ENCODE data around the gene NDRG3. TPM values are rescaled to one million over a fixed set of nuclear protein-coding genes. Genes with fewer than 3 reads are reported as not detected.

NDRG3 gene
- polyA plus RNA-seq, 1 of the 3 experiments (the other 2 are of a cell fraction) = 20.5 TPM

- no peak for TF ChIP-seq REST (IDR thresholded peaks at IDR 0.05; ENCODE audit: low read depth, low read length)
Measured at GRCh38 chr20:36628076-36628475, 117.8 kb downstream of the NDRG3 start (continued).

GRCh38 chr20:36624944-36625324 is 121.0 kb downstream of the NDRG3 start:
- 82% methylated on average over 2 of the region's 2 CpGs for WGBS (ENCODE audit: low lambda C conversion rate)
- Histone ChIP-seq H3K9ac (no peak overlapping the region), H3K9me2 (no peaks in the 10 kb centered on the region), H3K4me2 (no peak overlapping the region), H2AFZ (ENCODE audit: low read depth) (no peak overlapping the region), H3K27me3 (ENCODE audit: insufficient read depth) (no peaks in the 10 kb centered on the region), H3K4me3 (ENCODE audit: low read depth in 2 of 2, low read length in 1 of 2) (no peak overlapping the region), H3K27ac (ENCODE audit: low read depth in 2 of 2, low read length in 1 of 2) (no peak overlapping the region), H3F3A (replicated peaks; ENCODE audit: insufficient read depth) (no peaks in the 10 kb centered on the region), H3K9me3 (no peaks in the 10 kb centered on the region), H3K36me3 (replicated peaks in 1 of 2; ENCODE audit: control insufficient read depth in 1 of 2, insufficient read depth in 2 of 2, low read length in 1 of 2) (no peaks in the 10 kb centered on the region), H3K4me1 (ENCODE audit: control insufficient read depth in 1 of 2, insufficient read depth in 2 of 2, low read depth in 1 of 2, low read length in 1 of 2) (no peaks in the 10 kb centered on the region), H3K79me2 (ENCODE audit: insufficient read depth) (no peaks in the 10 kb centered on the region), H4K20me1 (ENCODE audit: insufficient read depth) (no peaks in the 10 kb centered on the region)
- CTCF ChIA-PET = interaction anchor here (0.6 to 2.2 kb wide), 2 partner anchors 13 to 15 kb away, joined by 3 to 9 read pairs; no protein-coding TSS in a partner anchor
- no peak for DNase-seq
- POLR2A ChIA-PET = no interaction called here
- TF ChIP-seq EP300 (IDR thresholded peaks at IDR 0.05; ENCODE audit: borderline replicate concordance in 1 of 2, low read depth in 1 of 2, low read length in 1 of 2) (no peak), TEAD4 (IDR thresholded peaks at IDR 0.05; ENCODE audit: borderline replicate concordance, insufficient read depth) (no peak), NFIC (IDR thresholded peaks at IDR 0.05; ENCODE audit: borderline replicate concordance) (no peak), POLR2AphosphoS5 (IDR thresholded peaks at IDR 0.05; ENCODE audit: low read depth, low read length) (no peak), RAD21 (IDR thresholded peaks at IDR 0.05; ENCODE audit: low read length) (no peak)

- CTCF ChIA-PET = interaction anchor here (0.6 to 2.5 kb wide), 4 partner anchors 12 to 18 kb away, joined by 3 to 9 read pairs (median 6); partner anchors contain the start of gene RAB5IF
- Histone ChIP-seq H3K27me3 (ENCODE audit: insufficient read depth) (no peaks in the 10 kb centered on the region), H3K4me1 (ENCODE audit: control insufficient read depth in 1 of 2, insufficient read depth in 2 of 2, low read depth in 1 of 2, low read length in 1 of 2) (no peaks in the 10 kb centered on the region), H4K20me1 (ENCODE audit: insufficient read depth) (no peaks in the 10 kb centered on the region), H3K9me3 (no peaks in the 10 kb centered on the region), H3K79me2 (ENCODE audit: insufficient read depth) (no peaks in the 10 kb centered on the region), H3K36me3 (replicated peaks in 1 of 2; ENCODE audit: control insufficient read depth in 1 of 2, insufficient read depth in 2 of 2, low read length in 1 of 2) (no peaks in the 10 kb centered on the region), H3K4me3 (ENCODE audit: low read depth in 2 of 2, low read length in 1 of 2) (no peak overlapping the region), H3K27ac (ENCODE audit: low read depth in 2 of 2, low read length in 1 of 2) (no peak overlapping the region), H3K9me2 (no peaks in the 10 kb centered on the region), H2AFZ (ENCODE audit: low read depth) (no peak overlapping the region), H3K9ac (no peak overlapping the region), H3F3A (replicated peaks; ENCODE audit: insufficient read depth) (no peaks in the 10 kb centered on the region), H3K4me2 (no peak overlapping the region)
- no peak for DNase-seq
- 81% methylated on average over 14 of the region's 14 CpGs for WGBS (ENCODE audit: low lambda C conversion rate)
- TF ChIP-seq MAX (IDR thresholded peaks at IDR 0.05; ENCODE audit: low read depth) = no peak
- TF ChIP-seq TAF1 (IDR thresholded peaks at IDR 0.05; ENCODE audit: borderline replicate concordance, low read depth, low read length) = no peak
- no peak for TF ChIP-seq YY1 (IDR thresholded peaks at IDR 0.05; ENCODE audit: low read depth)
- no peak for TF ChIP-seq MEF2A (IDR thresholded peaks at IDR 0.05; ENCODE audit: borderline replicate concordance, low read depth)
- TF ChIP-seq RFX5 (IDR thresholded peaks at IDR 0.05; ENCODE audit: low read length) = no peak
- no peak for TF ChIP-seq USF1 (IDR thresholded peaks at IDR 0.05; ENCODE audit: borderline replicate concordance, low read depth)
- no peak for TF ChIP-seq FOXJ3 (CRISPR knock-in tag; IDR thresholded peaks at IDR 0.05)
- TF ChIP-seq MXI1 (IDR thresholded peaks at IDR 0.05; ENCODE audit: low read depth, low read length) = no peak
- TF ChIP-seq RCOR1 (IDR thresholded peaks at IDR 0.05; ENCODE audit: low read length) = no peak
- TF ChIP-seq NRF1 (IDR thresholded peaks at IDR 0.05; ENCODE audit: low read depth, low read length) = no peak
- TF ChIP-seq NFIC (IDR thresholded peaks at IDR 0.05; ENCODE audit: borderline replicate concordance) = no peak
- no peak for TF ChIP-seq FOXM1 (IDR thresholded peaks at IDR 0.05; ENCODE audit: low read depth)
- TF ChIP-seq EP300 (IDR thresholded peaks at IDR 0.05; ENCODE audit: borderline replicate concordance in 1 of 2, low read depth in 1 of 2, low read length in 1 of 2) = no peak
- TF ChIP-seq CTCF (IDR thresholded peaks at IDR 0.05) = no peak
- POLR2A ChIA-PET = no interaction called here
Measured at GRCh38 chr20:36624068-36624943, 121.6 kb downstream of the NDRG3 start.
